ENCODE data around the gene ZNF22. TPM values are rescaled to one million over a fixed set of nuclear protein-coding genes. Genes with fewer than 3 reads are reported as not detected.

Gene ZNF22
- total RNA-seq, 1 experiment from 2014 or later, result 36.9 TPM

GRCh38 chr10:44974628-44975430 lies 25.9 kb upstream of the ZNF22 start:
- Histone ChIP-seq H3K9me3 (ENCODE audit: control insufficient read depth, low read depth, low read length) (no peaks in the 10 kb centered on the region), H3T11ph (ENCODE audit: low read length) (no peak overlapping the region), H2BK15ac (ENCODE audit: low read depth, low read length) (no peak overlapping the region), H3K23ac (ENCODE audit: insufficient read length, low read depth, low read length) (no peak overlapping the region), H3K27ac (ENCODE audit: insufficient read length, low read depth, low read length) (no peak overlapping the region), H3K14ac (ENCODE audit: insufficient read depth, low read length) (peak overlapping the region; percentile 75), H3K9ac (ENCODE audit: extremely low read depth, insufficient read length, low read length) (peak overlapping the region; percentile 41), H2AFZ (ENCODE audit: low read length) (no peak overlapping the region), H2BK12ac (ENCODE audit: insufficient read length, low read depth, low read length) (no peak overlapping the region), H4K8ac (replicated peaks; ENCODE audit: insufficient read length, low read depth, low read length) (no peak overlapping the region), H4K5ac (ENCODE audit: insufficient read length, low read depth, low read length) (peak overlapping the region; percentile 31), H2AK5ac (ENCODE audit: insufficient read length, low read length) (no peak overlapping the region), H3K4me2 (ENCODE audit: insufficient read depth, insufficient read length, low read length) (peak overlapping the region; percentile 80), H3K79me2 (ENCODE audit: insufficient read depth, low read length) (no peaks in the 10 kb centered on the region), H4K20me1 (ENCODE audit: control insufficient read depth, insufficient read depth, insufficient read length) (no peaks in the 10 kb centered on the region), H2BK5ac (ENCODE audit: insufficient read length, low read length) (no peak overlapping the region), H3K79me1 (ENCODE audit: insufficient read depth, low read depth, low read length, poor library complexity, severe bottlenecking) (no peaks in the 10 kb centered on the region), H3K4me1 (ENCODE audit: insufficient read depth, low read length) (peaks cover 16% of the 10 kb centered on the region), H2BK120ac (ENCODE audit: low read depth, low read length, poor library complexity, severe bottlenecking) (no peak overlapping the region), H3K23me2 (ENCODE audit: insufficient read length, low read depth, low read length, poor library complexity, severe bottlenecking) (peaks cover 4% of the 10 kb centered on the region), H4K91ac (ENCODE audit: insufficient read length, low read depth, low read length) (peak overlapping the region; percentile 39), H3K56ac (ENCODE audit: insufficient read length, low read depth, low read length) (no peak overlapping the region), H2BK20ac (ENCODE audit: low read depth, low read length, poor library complexity, severe bottlenecking) (no peak overlapping the region), H3K18ac (ENCODE audit: insufficient read length, low read depth, low read length) (peak overlapping the region; percentile 78), H3K27me3 (ENCODE audit: insufficient read depth, low read length) (no peaks in the 10 kb centered on the region), H3K4ac (ENCODE audit: low read depth, low read length) (no peak overlapping the region)
- Mint-ChIP-seq H3K4me1 (peaks cover 59% of the 10 kb centered on the region in 2 experiments), H3K36me3 (ENCODE audit: insufficient read depth in 1 of 3, low read depth in 3 of 3) (peaks cover 5 to 20% (median 16%) of the 10 kb centered on the region in 3 experiments; a peak in 5 of 7 replicates), H3K4me3 (peak overlapping the region; percentile 57 to 60), H3K9me3 (no peaks in the 10 kb centered on the region; a peak in 1 of 5 replicates), H3K27ac (peak overlapping the region in 1 of 3 experiments; percentile 22; a peak in 1 of 7 replicates), H3K27me3 (ENCODE audit: low read depth) (peaks cover 7% of the 10 kb centered on the region; the same call in 1 of the 2 replicates)
- DNase-seq, result peak; percentile 76
- TF ChIP-seq, protein P1, sequence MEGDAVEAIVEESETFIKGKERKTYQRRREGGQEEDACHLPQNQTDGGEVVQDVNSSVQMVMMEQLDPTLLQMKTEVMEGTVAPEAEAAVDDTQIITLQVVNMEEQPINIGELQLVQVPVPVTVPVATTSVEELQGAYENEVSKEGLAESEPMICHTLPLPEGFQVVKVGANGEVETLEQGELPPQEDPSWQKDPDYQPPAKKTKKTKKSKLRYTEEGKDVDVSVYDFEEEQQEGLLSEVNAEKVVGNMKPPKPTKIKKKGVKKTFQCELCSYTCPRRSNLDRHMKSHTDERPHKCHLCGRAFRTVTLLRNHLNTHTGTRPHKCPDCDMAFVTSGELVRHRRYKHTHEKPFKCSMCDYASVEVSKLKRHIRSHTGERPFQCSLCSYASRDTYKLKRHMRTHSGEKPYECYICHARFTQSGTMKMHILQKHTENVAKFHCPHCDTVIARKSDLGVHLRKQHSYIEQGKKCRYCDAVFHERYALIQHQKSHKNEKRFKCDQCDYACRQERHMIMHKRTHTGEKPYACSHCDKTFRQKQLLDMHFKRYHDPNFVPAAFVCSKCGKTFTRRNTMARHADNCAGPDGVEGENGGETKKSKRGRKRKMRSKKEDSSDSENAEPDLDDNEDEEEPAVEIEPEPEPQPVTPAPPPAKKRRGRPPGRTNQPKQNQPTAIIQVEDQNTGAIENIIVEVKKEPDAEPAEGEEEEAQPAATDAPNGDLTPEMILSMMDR (conservative IDR thresholded peaks at IDR 0.05), result peak; percentile 98
- WGBS (ENCODE audit: extremely low coverage, insufficient read length, low lambda C conversion rate), result no CpG with 5 or more reads among the region's 46 CpGs

Measured in H9 (cell line).